Liver (tissue), 9 donors: ENCODE measurements around the gene PGPEP1. TPM values are rescaled to one million over a fixed set of nuclear protein-coding genes. Genes with fewer than 3 reads are reported as not detected.
A peak's percentile ranks its signal among the peaks of the same experiment; 100 is the strongest.

Experiments used
- DNase-seq: peaks from one replicate; pipeline ENCODE4 v3.0.0-alpha.2; 2017; ENCODE audit warnings: low spot score
- H3K27ac ChIP-seq, 2 donors: one replicate each; pipeline ENCODE4 v1.7.0; 2013; ENCODE audit warnings: inconsistent platforms in 2 of 2, low read length in 2 of 2, control low read depth in 1 of 2, low read depth in 1 of 2, mild to moderate bottlenecking in 1 of 2
- H3K27me3 ChIP-seq, 4 donors: one replicate each; pipeline versions ENCODE4 v1.6.1 to v1.7.0; 2013; ENCODE audit warnings: low read length in 3 of 4, inconsistent platforms in 1 of 4, mild to moderate bottlenecking in 1 of 4, moderate library complexity in 1 of 4; ENCODE audit not compliant: control insufficient read depth in 4 of 4, insufficient read depth in 4 of 4
- H3K36me3 ChIP-seq, 4 donors: one replicate each; pipeline versions ENCODE4 v1.6.1 to v1.7.0; 2013; ENCODE audit warnings: low read length in 3 of 4, mild to moderate bottlenecking in 3 of 4, low read depth in 1 of 4, moderate library complexity in 1 of 4; ENCODE audit not compliant: control insufficient read depth in 4 of 4, insufficient read depth in 3 of 4
- H3K4me1 ChIP-seq, 4 donors: one replicate each; pipeline versions ENCODE4 v1.6.1 to v1.7.0; 2013; ENCODE audit warnings: low read length in 3 of 4, mild to moderate bottlenecking in 3 of 4, moderate library complexity in 1 of 4; ENCODE audit not compliant: control insufficient read depth in 4 of 4, insufficient read depth in 4 of 4
- H3K4me3 ChIP-seq, 3 donors: one replicate each; pipeline versions ENCODE4 v1.6.1 to v1.7.0; 2013; ENCODE audit warnings: low read length in 3 of 3, control low read depth in 1 of 3, low read depth in 1 of 3, mild to moderate bottlenecking in 1 of 3
- H3K9ac ChIP-seq, 2 donors: one replicate each; pipeline ENCODE4 v1.7.0; 2013; ENCODE audit warnings: low read length in 2 of 2, mild to moderate bottlenecking in 2 of 2, moderate library complexity in 2 of 2, control low read depth in 1 of 2, low read depth in 1 of 2
- H3K9me3 ChIP-seq, 4 donors: one replicate each; pipeline versions ENCODE4 v1.6.1 to v1.7.0; 2013; ENCODE audit warnings: low read length in 3 of 4; ENCODE audit not compliant: control insufficient read depth in 4 of 4
- EGR1 ChIP-seq, 2 donors: IDR thresholded peaks; 2 replicates each; pipeline ENCODE4 v1.6.1; 2016 to 2018; ENCODE audit warnings: antibody characterized with exemption in 2 of 2, low read depth in 2 of 2
- FOXA1 ChIP-seq: IDR thresholded peaks from 2 replicates; pipeline ENCODE4 v1.6.1; 2016; ENCODE audit warnings: antibody characterized with exemption
- FOXA2 ChIP-seq: IDR thresholded peaks from 2 replicates; pipeline ENCODE4 v1.6.1; 2016; ENCODE audit warnings: antibody characterized with exemption
- GABPA ChIP-seq, 2 donors: IDR thresholded peaks in 1 of 2; conservative IDR thresholded peaks in 1 of 2; 2 replicates each; pipeline ENCODE4 v1.6.1; 2016; ENCODE audit warnings: antibody characterized with exemption in 2 of 2, mild to moderate bottlenecking in 1 of 2, moderate library complexity in 1 of 2
- HNF4A ChIP-seq, 2 donors: conservative IDR thresholded peaks; 2 replicates each; pipeline ENCODE4 v1.6.1; 2016; ENCODE audit warnings: antibody characterized with exemption in 2 of 2, mild to moderate bottlenecking in 2 of 2
- HNF4G ChIP-seq: IDR thresholded peaks from 2 replicates; pipeline ENCODE4 v1.6.1; 2016; ENCODE audit warnings: antibody characterized with exemption
- JUND ChIP-seq, 2 donors: IDR thresholded peaks; 2 replicates each; pipeline ENCODE4 v1.6.1; 2016; ENCODE audit warnings: antibody characterized with exemption in 2 of 2
- NR2F2 ChIP-seq: IDR thresholded peaks from 2 replicates; pipeline ENCODE4 v1.6.1; 2016; ENCODE audit warnings: antibody characterized with exemption
- RAD21 ChIP-seq, 2 donors: IDR thresholded peaks; 2 replicates each; pipeline ENCODE4 v1.6.1; 2016; ENCODE audit warnings: antibody characterized with exemption in 2 of 2, mild to moderate bottlenecking in 2 of 2
- RXRA ChIP-seq, 2 donors: IDR thresholded peaks; 2 replicates each; pipeline ENCODE4 v1.6.1; 2017 to 2018; ENCODE audit warnings: antibody characterized with exemption in 2 of 2, mild to moderate bottlenecking in 1 of 2
- SP1 ChIP-seq: IDR thresholded peaks from 2 replicates; pipeline ENCODE4 v1.6.1; 2018; ENCODE audit warnings: antibody characterized with exemption, mild to moderate bottlenecking
- YY1 ChIP-seq: IDR thresholded peaks from 2 replicates; pipeline ENCODE4 v1.6.1; 2016; ENCODE audit warnings: antibody characterized with exemption, mild to moderate bottlenecking
- WGBS: extraction: QIAGEN DNeasy Blood & Tissue Kit; methylation state at CpG from one replicate; pipeline ENCODE4 v1.1.7; 2013; 5-methylcytosine and 5-hydroxymethylcytosine counted together
- polyA plus RNA-seq, 2 donors: library from polyadenylated mRNA; stranded (reverse) in 1 of 2; unstranded in 1 of 2; fragments of 200-250 nt in 1 of 2; fragments of >200 nt in 1 of 2; fragmentation: Nextera tagmentation in 1 of 2; extraction: Ambion mirVana in 1 of 2; gene quantifications; one replicate each; pipeline versions ENCODE4 v1.2.1 to v1.2.3, GENCODE V29; 2013 to 2015
- total RNA-seq, 2 donors: library from RNA; depleted of rRNA; stranded (reverse); fragments of >200 nt; gene quantifications; one replicate each; pipeline ENCODE4 v1.2.3, GENCODE V29; 2014
- TF ChIP-seq, protein P1 (sequence below): fragments of 150-350 bp; IDR thresholded peaks from 2 replicates; pipeline ENCODE4 v1.5.1; 2017; ENCODE audit warnings: improper control_type of control experiment, low read depth, low read length; ENCODE audit not compliant: missing input control
- TF ChIP-seq, protein P2 (sequence below): IDR thresholded peaks from 2 replicates; pipeline ENCODE4 v1.6.1; 2016; ENCODE audit warnings: antibody characterized with exemption
- TF ChIP-seq, protein P3 (sequence below): IDR thresholded peaks from 2 replicates; pipeline ENCODE4 v1.6.1; 2016; ENCODE audit warnings: antibody characterized with exemption
- TF ChIP-seq, protein P4 (sequence below): IDR thresholded peaks from 2 replicates; pipeline ENCODE4 v1.6.1; 2016; ENCODE audit warnings: antibody characterized with exemption, mild to moderate bottlenecking
- donor health status: healthy.
- donor health status: healthy.
- donor health status: healthy.
- donor health status: healthy.
- donor health status: healthy.

Gene PGPEP1
- total and polyA plus RNA-seq, 4 donors = 15.8 to 48.3 (median 26.2) TPM

DNA sequence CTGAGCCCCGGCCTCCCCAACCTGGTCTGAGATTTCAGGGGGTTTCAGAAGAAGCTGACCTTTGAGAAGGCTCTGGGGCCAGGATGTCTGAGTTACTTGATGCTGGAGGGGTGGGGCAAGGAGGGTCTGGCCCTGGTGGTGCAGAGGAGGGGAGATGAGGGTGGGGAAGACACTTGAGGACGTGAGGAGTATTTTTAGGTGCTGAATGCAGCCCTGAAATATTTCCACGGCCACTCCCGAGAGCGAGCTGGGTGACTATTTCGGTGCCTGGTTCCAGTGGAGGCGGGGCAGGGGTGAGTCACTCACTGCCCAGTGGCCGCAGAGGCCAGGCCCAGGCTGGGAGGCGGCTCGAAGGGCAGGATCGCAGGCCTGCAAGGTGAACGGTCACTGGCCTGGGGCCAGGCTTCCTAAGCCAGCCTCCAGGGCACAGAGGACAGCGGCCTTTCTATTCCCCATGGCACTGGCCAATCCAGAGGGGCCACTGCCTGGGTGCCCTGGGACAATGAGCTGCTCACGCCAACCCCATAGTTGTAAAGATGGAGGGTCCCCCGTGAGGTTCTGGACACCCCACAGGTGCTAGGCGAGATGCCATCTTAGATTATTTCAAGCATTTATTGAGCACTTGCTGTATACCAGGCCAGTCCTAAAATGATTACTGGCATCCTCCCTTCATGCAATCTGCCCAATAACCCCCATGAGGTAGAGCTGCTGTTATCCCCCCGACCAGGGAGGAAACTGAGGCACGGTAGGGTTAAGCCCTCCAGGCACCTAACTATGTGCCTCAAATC lies 39.3 kb upstream of the PGPEP1 start:
- peak overlapping the region; percentile 78 to 84 for H3K27ac ChIP-seq

DNA sequence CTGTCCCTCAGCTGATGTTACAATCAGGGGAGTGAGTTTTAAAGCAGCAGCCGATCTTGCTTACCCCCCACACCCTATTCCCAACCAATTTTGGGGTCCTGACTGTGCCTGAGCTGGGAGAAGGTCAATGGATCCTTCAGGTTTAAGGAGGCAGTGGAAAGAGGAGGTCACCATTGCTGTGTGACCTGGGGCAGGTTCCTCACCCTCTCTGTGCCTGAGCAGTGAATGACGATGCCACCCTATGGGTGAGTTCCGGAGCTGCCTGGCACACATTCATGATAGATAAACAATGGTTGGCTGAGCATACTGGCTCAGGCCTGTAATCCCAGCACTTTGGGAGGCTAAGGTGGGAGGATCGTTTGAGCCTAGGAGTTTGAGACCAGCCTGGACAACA lies 38.7 kb upstream of the PGPEP1 start:
- Histone ChIP-seq H3K36me3 (no peaks in the 10 kb centered on the region), H3K4me1 (peaks cover 6 to 21% (median 14%) of the 10 kb centered on the region in 4 donors), H3K4me3 (no peak overlapping the region), H3K9ac (peak overlapping the region in 1 of 2 donors; percentile 20), H3K27me3 (no peaks in the 10 kb centered on the region), H3K27ac (peak overlapping the region; percentile 78 to 84), H3K9me3 (no peaks in the 10 kb centered on the region)
- WGBS = 54% methylated on average over 4 of the region's 4 CpGs
- DNase-seq = no peak
- TF ChIP-seq, protein P1, sequence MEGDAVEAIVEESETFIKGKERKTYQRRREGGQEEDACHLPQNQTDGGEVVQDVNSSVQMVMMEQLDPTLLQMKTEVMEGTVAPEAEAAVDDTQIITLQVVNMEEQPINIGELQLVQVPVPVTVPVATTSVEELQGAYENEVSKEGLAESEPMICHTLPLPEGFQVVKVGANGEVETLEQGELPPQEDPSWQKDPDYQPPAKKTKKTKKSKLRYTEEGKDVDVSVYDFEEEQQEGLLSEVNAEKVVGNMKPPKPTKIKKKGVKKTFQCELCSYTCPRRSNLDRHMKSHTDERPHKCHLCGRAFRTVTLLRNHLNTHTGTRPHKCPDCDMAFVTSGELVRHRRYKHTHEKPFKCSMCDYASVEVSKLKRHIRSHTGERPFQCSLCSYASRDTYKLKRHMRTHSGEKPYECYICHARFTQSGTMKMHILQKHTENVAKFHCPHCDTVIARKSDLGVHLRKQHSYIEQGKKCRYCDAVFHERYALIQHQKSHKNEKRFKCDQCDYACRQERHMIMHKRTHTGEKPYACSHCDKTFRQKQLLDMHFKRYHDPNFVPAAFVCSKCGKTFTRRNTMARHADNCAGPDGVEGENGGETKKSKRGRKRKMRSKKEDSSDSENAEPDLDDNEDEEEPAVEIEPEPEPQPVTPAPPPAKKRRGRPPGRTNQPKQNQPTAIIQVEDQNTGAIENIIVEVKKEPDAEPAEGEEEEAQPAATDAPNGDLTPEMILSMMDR = no peak
- TF ChIP-seq JUND (IDR thresholded peaks at IDR 0.05) (no peak), GABPA (IDR thresholded peaks at IDR 0.05 in 1 of 2, conservative IDR thresholded peaks at IDR 0.05 in 1 of 2) (no peak), EGR1 (IDR thresholded peaks at IDR 0.05; ENCODE audit: low read depth in 2 of 2) (no peak), RAD21 (IDR thresholded peaks at IDR 0.05) (no peak)
- TF ChIP-seq, protein P2, sequence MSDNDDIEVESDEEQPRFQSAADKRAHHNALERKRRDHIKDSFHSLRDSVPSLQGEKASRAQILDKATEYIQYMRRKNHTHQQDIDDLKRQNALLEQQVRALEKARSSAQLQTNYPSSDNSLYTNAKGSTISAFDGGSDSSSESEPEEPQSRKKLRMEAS = no peak
- TF ChIP-seq, protein P3, sequence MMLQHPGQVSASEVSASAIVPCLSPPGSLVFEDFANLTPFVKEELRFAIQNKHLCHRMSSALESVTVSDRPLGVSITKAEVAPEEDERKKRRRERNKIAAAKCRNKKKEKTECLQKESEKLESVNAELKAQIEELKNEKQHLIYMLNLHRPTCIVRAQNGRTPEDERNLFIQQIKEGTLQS = no peak

More for the DNA sequence above, 39.3 kb upstream of the PGPEP1 start:
- H3K36me3 ChIP-seq = no peaks in the 10 kb centered on the region
- H3K4me1 ChIP-seq = peaks cover 6 to 21% (median 14%) of the 10 kb centered on the region in 4 donors
- H3K4me3 ChIP-seq = no peak overlapping the region
- WGBS = 33% methylated on average over 18 of the region's 18 CpGs
- DNase-seq = peak; percentile 54
- TF ChIP-seq, protein P2 = peak; percentile 55
- TF ChIP-seq, protein P3 = peak; percentile 94
- TF ChIP-seq JUND (IDR thresholded peaks at IDR 0.05) (peak; percentile 99), EGR1 (IDR thresholded peaks at IDR 0.05; ENCODE audit: low read depth in 2 of 2) (peak in 1 of 2 donors; percentile 27), SP1 (peak; percentile 87), RAD21 (IDR thresholded peaks at IDR 0.05) (peak in 1 of 2 donors; percentile 56), NR2F2 (peak; percentile 70), HNF4A (conservative IDR thresholded peaks at IDR 0.05) (peak; percentile 80), FOXA2 (no peak), FOXA1 (no peak), YY1 (peak; percentile 68), RXRA (IDR thresholded peaks at IDR 0.05) (peak; percentile 85 to 92), HNF4G (no peak)
- TF ChIP-seq, protein P4, sequence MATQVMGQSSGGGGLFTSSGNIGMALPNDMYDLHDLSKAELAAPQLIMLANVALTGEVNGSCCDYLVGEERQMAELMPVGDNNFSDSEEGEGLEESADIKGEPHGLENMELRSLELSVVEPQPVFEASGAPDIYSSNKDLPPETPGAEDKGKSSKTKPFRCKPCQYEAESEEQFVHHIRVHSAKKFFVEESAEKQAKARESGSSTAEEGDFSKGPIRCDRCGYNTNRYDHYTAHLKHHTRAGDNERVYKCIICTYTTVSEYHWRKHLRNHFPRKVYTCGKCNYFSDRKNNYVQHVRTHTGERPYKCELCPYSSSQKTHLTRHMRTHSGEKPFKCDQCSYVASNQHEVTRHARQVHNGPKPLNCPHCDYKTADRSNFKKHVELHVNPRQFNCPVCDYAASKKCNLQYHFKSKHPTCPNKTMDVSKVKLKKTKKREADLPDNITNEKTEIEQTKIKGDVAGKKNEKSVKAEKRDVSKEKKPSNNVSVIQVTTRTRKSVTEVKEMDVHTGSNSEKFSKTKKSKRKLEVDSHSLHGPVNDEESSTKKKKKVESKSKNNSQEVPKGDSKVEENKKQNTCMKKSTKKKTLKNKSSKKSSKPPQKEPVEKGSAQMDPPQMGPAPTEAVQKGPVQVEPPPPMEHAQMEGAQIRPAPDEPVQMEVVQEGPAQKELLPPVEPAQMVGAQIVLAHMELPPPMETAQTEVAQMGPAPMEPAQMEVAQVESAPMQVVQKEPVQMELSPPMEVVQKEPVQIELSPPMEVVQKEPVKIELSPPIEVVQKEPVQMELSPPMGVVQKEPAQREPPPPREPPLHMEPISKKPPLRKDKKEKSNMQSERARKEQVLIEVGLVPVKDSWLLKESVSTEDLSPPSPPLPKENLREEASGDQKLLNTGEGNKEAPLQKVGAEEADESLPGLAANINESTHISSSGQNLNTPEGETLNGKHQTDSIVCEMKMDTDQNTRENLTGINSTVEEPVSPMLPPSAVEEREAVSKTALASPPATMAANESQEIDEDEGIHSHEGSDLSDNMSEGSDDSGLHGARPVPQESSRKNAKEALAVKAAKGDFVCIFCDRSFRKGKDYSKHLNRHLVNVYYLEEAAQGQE = peak; percentile 71
- TF ChIP-seq, protein P1 = no peak
- H3K9me3 ChIP-seq = no peaks in the 10 kb centered on the region
- no peaks in the 10 kb centered on the region for H3K27me3 ChIP-seq
- peak overlapping the region in 1 of 2 donors; percentile 20 for H3K9ac ChIP-seq
